GM12891 (cell line): ENCODE measurements around the gene KAZN.

Experiments
- DNase-seq: peaks from one replicate; pipeline ENCODE4 v3.0.0; 2011; ENCODE audit warnings: low spot score; ENCODE audit not compliant: insufficient read length
- FAIRE-seq: peaks from 2 replicates; lab custom pipeline; 2011; peaks lifted over from hg19 to GRCh38; lab: Jason Lieb, UNC
- PAX5 ChIP-seq: IDR thresholded peaks from 2 replicates; pipeline ENCODE4 v1.6.1; 2011; ENCODE audit warnings: low read length, moderate library complexity, mild to moderate bottlenecking; ENCODE audit not compliant: insufficient read depth, severe bottlenecking
- POLR2A ChIP-seq: IDR thresholded peaks from 2 replicates; pipeline ENCODE4 v1.6.1; 2011; ENCODE audit warnings: low read depth, low read length, control low read depth
- POLR2AphosphoS5 ChIP-seq: IDR thresholded peaks from 2 replicates; pipeline ENCODE4 v1.6.1; 2011; ENCODE audit warnings: low read depth, low read length, control low read depth
- POU2F2 ChIP-seq: IDR thresholded peaks from 2 replicates; pipeline ENCODE4 v1.6.1; 2011; ENCODE audit warnings: low read depth, mild to moderate bottlenecking, control low read depth, low read length, moderate library complexity
- SPI1 ChIP-seq: IDR thresholded peaks from 2 replicates; pipeline ENCODE4 v1.6.1; 2011; ENCODE audit warnings: low read depth, low read length, control low read depth
- TAF1 ChIP-seq: IDR thresholded peaks from 2 replicates; pipeline ENCODE4 v1.6.1; 2011; ENCODE audit warnings: low read depth, low read length, control low read depth

KAZN gene

DNA sequence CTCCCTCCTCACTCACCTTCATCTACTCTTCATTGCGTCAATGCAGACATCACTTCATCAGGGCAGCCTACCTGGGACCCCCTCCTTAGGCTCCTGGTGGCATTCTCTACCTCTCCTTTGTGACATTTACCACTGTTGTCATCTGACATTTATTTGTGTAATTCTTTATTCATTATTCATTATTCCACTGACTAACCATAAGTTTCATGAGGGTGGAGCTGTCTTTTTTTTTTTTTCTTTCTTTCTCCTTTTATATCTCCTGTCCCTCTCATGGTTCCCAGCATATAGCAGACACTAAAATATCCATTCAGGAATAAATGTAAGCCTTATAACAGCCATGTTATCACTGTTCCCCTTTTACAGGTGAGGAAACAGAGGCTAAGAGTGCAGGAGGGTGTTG lies 126.8 kb downstream of the KAZN start:
- FAIRE-seq: no peak
- no peak for DNase-seq
- TF ChIP-seq POU2F2 (no peak), POLR2A (no peak), POLR2AphosphoS5 (no peak), PAX5 (no peak), SPI1 (no peak), TAF1 (no peak)

GRCh38 chr1:14725695-14726094 lies 127.2 kb downstream of the KAZN start:
- no peak for TF ChIP-seq PAX5
- no peak for TF ChIP-seq POLR2AphosphoS5
- no peak for TF ChIP-seq POU2F2
- TF ChIP-seq TAF1: no peak
- no peak for TF ChIP-seq POLR2A
- no peak for TF ChIP-seq SPI1
- FAIRE-seq: no peak
- no peak for DNase-seq

GRCh38 chr1:14726606-14727005 lies 128.1 kb downstream of the KAZN start:
- no peak for DNase-seq
- FAIRE-seq: no peak
- TF ChIP-seq POLR2AphosphoS5 (no peak), POU2F2 (no peak), PAX5 (no peak), SPI1 (no peak), TAF1 (no peak)

- DNase-seq: no peak
- no peak for FAIRE-seq
- TF ChIP-seq PAX5 (no peak), POU2F2 (no peak), SPI1 (no peak), POLR2A (no peak)
Measured at GRCh38 chr1:14728516-14728915, 130.0 kb downstream of the KAZN start.

- DNase-seq (no peak), FAIRE-seq (no peak)
- no peak for TF ChIP-seq PAX5
Measured at GRCh38 chr1:14732728-14733047, 134.2 kb downstream of the KAZN start.

- no peak for TF ChIP-seq POU2F2
- no peak for TF ChIP-seq PAX5
- TF ChIP-seq TAF1: no peak
- TF ChIP-seq SPI1: no peak
- no peak for TF ChIP-seq POLR2AphosphoS5
- no peak for TF ChIP-seq POLR2A
- DNase-seq (no peak), FAIRE-seq (no peak)
Measured at GRCh38 chr1:14733048-14733778, 134.7 kb downstream of the KAZN start.

GRCh38 chr1:14733779-14734140 lies 135.3 kb downstream of the KAZN start:
- FAIRE-seq (no peak), DNase-seq (no peak)
- TF ChIP-seq SPI1 (no peak), POLR2AphosphoS5 (no peak), POLR2A (no peak), TAF1 (no peak), PAX5 (no peak), POU2F2 (no peak)

DNA sequence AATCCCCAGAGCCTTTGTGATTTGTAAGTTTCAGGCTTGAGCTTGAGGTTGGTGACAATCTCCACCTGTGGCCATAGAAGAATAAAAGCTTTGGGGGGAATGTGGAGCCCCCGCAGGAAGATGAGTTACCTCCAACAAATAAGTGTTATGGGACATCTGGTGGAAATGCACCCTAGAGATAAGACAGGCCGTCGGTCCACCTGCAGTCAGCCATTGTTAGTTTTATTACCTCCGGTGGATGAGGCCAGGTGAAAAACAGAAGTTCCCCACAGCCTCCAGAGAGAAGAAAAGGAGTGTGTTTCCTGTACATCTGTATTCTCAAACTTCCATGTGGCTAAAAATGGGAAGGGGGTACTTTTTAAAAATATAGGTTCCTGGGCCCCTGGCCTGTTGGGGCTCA lies 137.4 kb downstream of the KAZN start:
- TF ChIP-seq POLR2A (no peak), PAX5 (no peak), POLR2AphosphoS5 (no peak), POU2F2 (no peak)
- FAIRE-seq (no peak), DNase-seq (no peak)

DNA sequence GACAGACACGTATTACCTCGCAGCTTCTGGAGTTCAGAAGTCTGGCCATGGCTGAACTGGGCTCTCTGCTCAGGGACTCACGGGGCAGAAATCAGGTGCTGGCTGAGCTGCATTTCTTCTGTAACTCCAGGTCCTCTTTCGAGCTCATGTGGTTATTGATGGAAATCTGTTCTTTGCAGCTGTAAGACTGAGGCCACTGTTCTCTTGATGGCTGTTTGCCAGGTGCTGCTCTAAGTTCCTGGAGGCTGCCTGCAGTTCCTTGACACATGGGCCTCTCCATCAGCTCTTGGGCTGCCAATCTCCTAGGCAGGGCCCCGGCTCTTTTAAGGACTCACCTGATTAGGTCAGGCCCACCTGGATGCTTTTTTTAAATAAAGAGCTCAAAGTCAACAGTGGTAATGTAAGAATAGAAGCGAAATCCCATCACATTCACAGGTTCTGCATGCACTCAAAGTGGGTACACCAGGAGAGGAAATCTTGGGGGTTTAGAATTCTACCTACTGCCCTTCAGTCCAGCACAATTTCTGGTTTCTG lies 139.1 kb downstream of the KAZN start:
- TF ChIP-seq PAX5 (no peak), POLR2A (no peak), POU2F2 (no peak), POLR2AphosphoS5 (no peak), TAF1 (no peak), SPI1 (no peak)
- no peak for DNase-seq
- FAIRE-seq: no peak

DNA sequence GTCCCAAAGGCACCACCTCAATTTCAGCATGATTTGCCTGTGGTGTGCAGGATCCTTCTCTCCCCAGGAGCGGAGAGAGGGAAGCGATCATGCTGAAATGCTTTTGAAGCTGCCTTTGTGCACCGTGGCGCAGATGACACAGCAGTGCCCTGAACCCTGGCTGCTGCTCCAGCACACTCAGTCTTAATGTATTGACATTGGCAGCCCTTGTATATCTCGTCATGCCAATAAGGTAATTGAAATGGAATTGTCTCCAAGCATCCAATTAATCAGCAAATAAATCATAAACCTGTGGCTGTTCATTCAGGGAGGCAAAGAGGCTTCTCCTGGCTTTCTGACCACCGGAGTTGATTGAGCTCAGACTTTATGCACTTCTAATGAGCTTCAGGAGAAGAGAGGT lies 139.8 kb downstream of the KAZN start:
- FAIRE-seq (no peak), DNase-seq (no peak)
- TF ChIP-seq POLR2AphosphoS5: no peak
- TF ChIP-seq POLR2A: no peak
- TF ChIP-seq PAX5: no peak
- no peak for TF ChIP-seq TAF1
- TF ChIP-seq SPI1: no peak
- TF ChIP-seq POU2F2: no peak

DNA sequence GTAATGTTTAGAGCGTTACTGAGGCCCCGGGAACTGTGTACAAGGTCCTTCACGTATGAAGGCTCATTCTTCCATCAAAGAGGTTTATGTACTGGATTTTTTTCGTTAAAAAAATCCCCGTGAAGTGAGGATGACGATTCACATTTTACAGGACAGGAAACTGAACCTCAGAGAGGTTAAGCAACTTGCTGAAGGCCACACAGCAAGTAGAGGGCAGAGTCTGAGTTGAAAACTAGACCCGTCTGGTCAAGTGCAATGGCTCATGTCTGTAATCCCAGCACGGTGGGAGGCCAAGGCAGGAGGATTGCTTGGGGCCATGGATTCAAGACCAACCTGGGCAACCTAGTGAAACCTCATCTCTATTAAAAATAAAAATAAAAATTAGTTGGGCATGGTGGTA lies 140.2 kb downstream of the KAZN start:
- FAIRE-seq (no peak), DNase-seq (no peak)

More for the DNA sequence above, 140.2 kb downstream of the KAZN start:
- TF ChIP-seq POLR2A (no peak), PAX5 (no peak), POLR2AphosphoS5 (no peak), TAF1 (no peak), POU2F2 (no peak), SPI1 (no peak)
